OCI-LY3 (cell line): ENCODE measurements around the gene SAC3D1.
A peak's percentile ranks its signal among the peaks of the same experiment; 100 is the strongest.

Source experiments
- H2AFZ ChIP-seq: fragments of 200-600, 300-600 bp; shearing (Covaris generic); 2 replicates; pipeline ENCODE4 v1.6.0; 2014; ENCODE audit warnings: antibody characterized with exemption, low read depth, low read length
- H3K27ac ChIP-seq: fragments of 200-600, 300-600 bp; sonication (generic); 2 replicates; pipeline ENCODE4 v1.5.1; 2014; ENCODE audit warnings: mild to moderate bottlenecking, low read length, moderate library complexity, mixed read lengths
- H3K27me3 ChIP-seq: fragments of 200-600, 300-600 bp; sonication (generic); 2 replicates; pipeline ENCODE4 v1.6.1; 2014; ENCODE audit warnings: low read depth, low read length, mixed read lengths
- H3K36me3 ChIP-seq: fragments of 200-600, 300-600 bp; sonication (generic); replicated peaks from 2 replicates; pipeline ENCODE3; 2014; ENCODE audit warnings: low read depth, low read length, mixed read lengths
- H3K4me1 ChIP-seq: fragments of 300-600, 200-600 bp; sonication (generic); 2 replicates; pipeline ENCODE4 v1.6.1; 2014; ENCODE audit warnings: low read length, mixed read lengths
- H3K4me2 ChIP-seq: fragments of 200-600, 300-600 bp; sonication (generic); 2 replicates; pipeline ENCODE4 v1.6.1; 2014; ENCODE audit warnings: low read length, mixed read lengths
- H3K4me3 ChIP-seq: fragments of 300-600, 200-600 bp; sonication (generic); 2 replicates; pipeline ENCODE4 v1.5.1; 2014; ENCODE audit warnings: antibody characterized with exemption, mild to moderate bottlenecking, low read length, moderate library complexity
- H3K79me2 ChIP-seq: fragments of 300-600, 200-600 bp; shearing (Covaris generic); 2 replicates; pipeline ENCODE4 v1.6.1; 2014; ENCODE audit warnings: mild to moderate bottlenecking, low read length, mixed read lengths
- H3K9ac ChIP-seq: fragments of 300-600, 200-600 bp; shearing (Covaris generic); 2 replicates; pipeline ENCODE4 v1.6.0; 2014; ENCODE audit warnings: mild to moderate bottlenecking, low read length, moderate library complexity
- H3K9me3 ChIP-seq: fragments of 200-600, 300-600 bp; shearing (Covaris generic); 2 replicates; pipeline ENCODE4 v1.6.1; 2014; ENCODE audit warnings: low read length, mixed read lengths; ENCODE audit not compliant: insufficient read depth
- H4K20me1 ChIP-seq: fragments of 200-600, 300-600 bp; sonication (generic); 2 replicates; pipeline ENCODE4 v1.6.1; 2016; ENCODE audit warnings: low read length, mixed read lengths; ENCODE audit not compliant: insufficient read depth
- CTCF ChIP-seq: fragments of 200-600, 300-600 bp; sonication (generic); IDR thresholded peaks from 2 replicates; pipeline ENCODE4 v1.5.1; 2014; ENCODE audit warnings: antibody characterized with exemption, low read length, low read depth
- EZH2phosphoT487 ChIP-seq: fragments of 200-600 bp; shearing (Covaris generic); IDR thresholded peaks from 2 replicates; pipeline ENCODE4 v1.6.1; 2018; ENCODE audit warnings: antibody characterized with exemption, mixed run types, low read depth

The SAC3D1 gene

GRCh38 chr11:65059959-65060824, 19.2 kb downstream of the SAC3D1 start:
- TF ChIP-seq CTCF (no peak), EZH2phosphoT487 (no peak)
- Histone ChIP-seq H3K4me1 (peaks cover 27% of the 10 kb centered on the region), H3K9ac (no peak overlapping the region), H3K9me3 (no peaks in the 10 kb centered on the region), H3K36me3 (no peaks in the 10 kb centered on the region), H4K20me1 (no peaks in the 10 kb centered on the region), H2AFZ (no peak overlapping the region), H3K79me2 (no peaks in the 10 kb centered on the region), H3K27me3 (no peaks in the 10 kb centered on the region), H3K4me2 (no peak overlapping the region), H3K27ac (no peak overlapping the region), H3K4me3 (no peak overlapping the region)

- H3K27me3 ChIP-seq, result no peaks in the 10 kb centered on the region
- H3K79me2 ChIP-seq, result no peaks in the 10 kb centered on the region
- H3K36me3 ChIP-seq, result no peaks in the 10 kb centered on the region
- H4K20me1 ChIP-seq, result no peaks in the 10 kb centered on the region
- H3K9ac ChIP-seq, result no peak overlapping the region
- H3K9me3 ChIP-seq, result no peaks in the 10 kb centered on the region
- TF ChIP-seq EZH2phosphoT487, result no peak
- peak; percentile 71 for TF ChIP-seq CTCF
- peak overlapping the region; percentile 64; the same call in 1 of the 2 replicates for H2AFZ ChIP-seq
- no peak overlapping the region for H3K27ac ChIP-seq
- H3K4me3 ChIP-seq, result no peak overlapping the region
- peaks cover 19% of the 10 kb centered on the region for H3K4me1 ChIP-seq
- H3K4me2 ChIP-seq, result peak overlapping the region; percentile 19; the same call in 1 of the 2 replicates
Observed at GRCh38 chr11:65060913-65061408, 20.0 kb downstream of the SAC3D1 start.

GRCh38 chr11:65063532-65063931, 22.5 kb downstream of the SAC3D1 start:
- Histone ChIP-seq H3K27me3 (no peaks in the 10 kb centered on the region), H3K4me3 (no peak overlapping the region)
- TF ChIP-seq EZH2phosphoT487, result no peak
- TF ChIP-seq CTCF, result no peak

GRCh38 chr11:65064847-65065240, 23.8 kb downstream of the SAC3D1 start:
- Histone ChIP-seq H3K4me1 (peaks cover 20% of the 10 kb centered on the region), H3K9ac (no peak overlapping the region), H3K79me2 (no peaks in the 10 kb centered on the region), H3K36me3 (no peaks in the 10 kb centered on the region), H3K27ac (no peak overlapping the region), H3K4me3 (no peak overlapping the region), H4K20me1 (no peaks in the 10 kb centered on the region), H2AFZ (no peak overlapping the region), H3K9me3 (no peaks in the 10 kb centered on the region), H3K27me3 (no peaks in the 10 kb centered on the region), H3K4me2 (no peak overlapping the region)
- TF ChIP-seq EZH2phosphoT487 (no peak), CTCF (no peak)

More at GRCh38 chr11:65063532-65063931, 22.5 kb downstream of the SAC3D1 start:
- Histone ChIP-seq H3K9me3 (no peaks in the 10 kb centered on the region), H3K36me3 (no peaks in the 10 kb centered on the region), H3K9ac (no peak overlapping the region), H2AFZ (no peak overlapping the region), H3K79me2 (no peaks in the 10 kb centered on the region), H3K4me2 (no peak overlapping the region), H4K20me1 (no peaks in the 10 kb centered on the region), H3K4me1 (peaks cover 20% of the 10 kb centered on the region), H3K27ac (no peak overlapping the region)
